Gastroesophageal sphincter (tissue), 4 donors: ENCODE results near the gene ZNF32. TPM values are rescaled to one million over a fixed set of nuclear protein-coding genes. Genes with fewer than 3 reads are reported as not detected.
A peak's percentile ranks its signal among the peaks of the same experiment; 100 is the strongest.

Source experiments
- ATAC-seq: fragments of 150-250 bp; one replicate; pipeline ENCODE4 v1.9.1; 2016; ENCODE audit warnings: mild to moderate bottlenecking, moderate library complexity
- H3K27ac ChIP-seq, 4 donors: fragments of 200-600 bp; sonication (generic) in 3 of 4; 1 replicate in 3 of 4; 2 replicates in 1 of 4; pipeline ENCODE4 v1.5.1; 2016 to 2019
- H3K27me3 ChIP-seq: fragments of 200-600 bp; sonication (generic); one replicate; pipeline ENCODE4 v1.5.1; 2019
- H3K36me3 ChIP-seq, 2 donors: fragments of 200-600 bp; sonication (generic); one replicate each; pipeline ENCODE4 v1.5.1; 2019; ENCODE audit warnings: control low read depth in 1 of 2
- H3K4me1 ChIP-seq, 3 donors: fragments of 200-600 bp; sonication (generic); 1 replicate in 2 of 3; 2 replicates in 1 of 3; pipeline ENCODE4 v1.5.1; 2016 to 2019; ENCODE audit warnings: control low read depth in 2 of 3
- H3K4me3 ChIP-seq, 2 donors: fragments of 200-600 bp; sonication (generic); one replicate each; pipeline ENCODE4 v1.5.1; 2019; ENCODE audit warnings: mild to moderate bottlenecking in 1 of 2, moderate library complexity in 1 of 2
- H3K9me3 ChIP-seq, 3 donors: fragments of 200-600 bp; sonication (generic); one replicate each; pipeline ENCODE4 v1.5.1; 2017 to 2019; ENCODE audit warnings: control low read depth in 2 of 3
- EP300 ChIP-seq: sonication (generic); formaldehyde crosslinking; IDR thresholded peaks from one replicate; pipeline ENCODE4 v1.6.1; 2017; ENCODE audit warnings: antibody characterized with exemption, mild to moderate bottlenecking
- POLR2A ChIP-seq, 2 donors: fragments of 450-650 bp; IDR thresholded peaks; one replicate each; pipeline ENCODE4 v1.6.1; 2017; ENCODE audit warnings: antibody characterized with exemption in 2 of 2, mild to moderate bottlenecking in 2 of 2, moderate library complexity in 1 of 2
- POLR2AphosphoS5 ChIP-seq: sonication (generic); formaldehyde crosslinking; IDR thresholded peaks from one replicate; pipeline ENCODE4 v1.6.1; 2017; ENCODE audit warnings: antibody characterized with exemption
- WGBS, 2 donors: methylation state at CpG; one replicate each; pipeline ENCODE4 v1.1.5; 2018; ENCODE audit warnings: low coverage in 1 of 2; 5-methylcytosine and 5-hydroxymethylcytosine counted together
- total RNA-seq, 4 donors: library from RNA; depleted of rRNA; stranded (reverse); fragments of >200 nt; gene quantifications; one replicate each; pipeline ENCODE4 v1.1.0, GENCODE V29; 2016
- TF ChIP-seq, protein P1 (sequence below), 4 experiments: fragments of 200-600 bp in 2 of 4; fragments of 450-650 bp in 2 of 4; sonication (generic) in 1 of 4; IDR thresholded peaks; one replicate each; pipeline ENCODE4 v1.5.1; 2017 to 2019; ENCODE audit warnings: antibody characterized with exemption in 4 of 4, mild to moderate bottlenecking in 2 of 4, moderate library complexity in 2 of 4

ZNF32 gene
- total RNA-seq, 4 donors from 2014 or later = 45.8 to 59.8 (median 53.8) TPM

GRCh38 chr10:43628956-43629355, 19.7 kb downstream of the ZNF32 start:
- no peak overlapping the region for H3K27ac ChIP-seq
- WGBS, 2 donors = 89% methylated on average over 4 of the region's 4 CpGs; no CpG with 5 or more reads in 1 of the 2 donors
- no peak for TF ChIP-seq EP300
- H3K27me3 ChIP-seq = no peaks in the 10 kb centered on the region
- H3K9me3 ChIP-seq = peaks cover 0 to 13% (median 0%) of the 10 kb centered on the region in 3 donors
- H3K4me1 ChIP-seq = no peaks in the 10 kb centered on the region
- H3K4me3 ChIP-seq = no peak overlapping the region
- no peaks in the 10 kb centered on the region for H3K36me3 ChIP-seq
- ATAC-seq = no peak

DNA sequence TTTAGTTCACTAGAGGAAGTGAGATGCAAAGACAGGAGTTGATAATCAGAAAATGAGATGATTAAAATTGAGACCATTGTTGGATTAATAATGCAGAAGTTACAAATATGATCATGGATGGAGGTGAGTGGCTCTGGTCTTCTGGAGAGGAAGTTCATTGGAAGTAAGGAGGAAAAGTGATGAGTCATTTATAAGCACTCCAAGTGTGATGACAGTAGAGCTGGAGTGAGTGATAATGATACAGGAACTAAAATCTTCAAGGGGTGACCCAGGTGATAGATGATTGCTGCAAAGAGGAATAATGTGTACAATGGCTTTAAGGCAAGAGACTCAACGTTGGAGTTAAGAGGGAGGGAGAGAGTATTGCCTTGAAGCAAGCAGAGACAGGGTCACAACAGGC, 20.7 kb downstream of the ZNF32 start:
- no peak for TF ChIP-seq POLR2AphosphoS5
- no peak for TF ChIP-seq EP300
- no peak for TF ChIP-seq POLR2A (IDR thresholded peaks at IDR 0.05)
- TF ChIP-seq, protein P1, sequence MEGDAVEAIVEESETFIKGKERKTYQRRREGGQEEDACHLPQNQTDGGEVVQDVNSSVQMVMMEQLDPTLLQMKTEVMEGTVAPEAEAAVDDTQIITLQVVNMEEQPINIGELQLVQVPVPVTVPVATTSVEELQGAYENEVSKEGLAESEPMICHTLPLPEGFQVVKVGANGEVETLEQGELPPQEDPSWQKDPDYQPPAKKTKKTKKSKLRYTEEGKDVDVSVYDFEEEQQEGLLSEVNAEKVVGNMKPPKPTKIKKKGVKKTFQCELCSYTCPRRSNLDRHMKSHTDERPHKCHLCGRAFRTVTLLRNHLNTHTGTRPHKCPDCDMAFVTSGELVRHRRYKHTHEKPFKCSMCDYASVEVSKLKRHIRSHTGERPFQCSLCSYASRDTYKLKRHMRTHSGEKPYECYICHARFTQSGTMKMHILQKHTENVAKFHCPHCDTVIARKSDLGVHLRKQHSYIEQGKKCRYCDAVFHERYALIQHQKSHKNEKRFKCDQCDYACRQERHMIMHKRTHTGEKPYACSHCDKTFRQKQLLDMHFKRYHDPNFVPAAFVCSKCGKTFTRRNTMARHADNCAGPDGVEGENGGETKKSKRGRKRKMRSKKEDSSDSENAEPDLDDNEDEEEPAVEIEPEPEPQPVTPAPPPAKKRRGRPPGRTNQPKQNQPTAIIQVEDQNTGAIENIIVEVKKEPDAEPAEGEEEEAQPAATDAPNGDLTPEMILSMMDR (IDR thresholded peaks at IDR 0.05) = no peak
- 14 to 43% methylated on average over 1 of the region's 1 CpG for WGBS, 2 donors

GRCh38 chr10:43623351-43623750, 25.3 kb downstream of the ZNF32 start:
- TF ChIP-seq POLR2AphosphoS5 (no peak), EP300 (no peak), POLR2A (IDR thresholded peaks at IDR 0.05) (no peak)
- TF ChIP-seq, protein P1 (IDR thresholded peaks at IDR 0.05) = no peak
- Histone ChIP-seq H3K4me1 (no peaks in the 10 kb centered on the region), H3K27ac (no peak overlapping the region), H3K27me3 (no peaks in the 10 kb centered on the region), H3K36me3 (no peaks in the 10 kb centered on the region), H3K9me3 (no peaks in the 10 kb centered on the region), H3K4me3 (peak overlapping the region; percentile 6 to 14)
- no peak for ATAC-seq
- WGBS, 2 donors = 59 to 70% methylated on average over 3 of the region's 3 CpGs

More for the DNA sequence above, 20.7 kb downstream of the ZNF32 start:
- no peak overlapping the region for H3K4me3 ChIP-seq
- H3K27ac ChIP-seq = no peak overlapping the region
- H3K27me3 ChIP-seq = no peaks in the 10 kb centered on the region
- no peaks in the 10 kb centered on the region for H3K36me3 ChIP-seq
- peaks cover 0 to 4% (median 0%) of the 10 kb centered on the region in 3 donors for H3K9me3 ChIP-seq
- H3K4me1 ChIP-seq = no peaks in the 10 kb centered on the region
- ATAC-seq = no peak

GRCh38 chr10:43622038-43622437, 26.6 kb downstream of the ZNF32 start:
- H3K9me3 ChIP-seq = peaks cover 0 to 8% (median 0%) of the 10 kb centered on the region in 3 donors
- ATAC-seq = no peak
- no peak for TF ChIP-seq EP300
- no peak for TF ChIP-seq POLR2A (IDR thresholded peaks at IDR 0.05)
- TF ChIP-seq, protein P1 (IDR thresholded peaks at IDR 0.05) = no peak
- no peak for TF ChIP-seq POLR2AphosphoS5
- 76 to 79% methylated on average over 2 of the region's 2 CpGs for WGBS, 2 donors
- no peaks in the 10 kb centered on the region for H3K4me1 ChIP-seq
- no peak overlapping the region for H3K4me3 ChIP-seq
- H3K36me3 ChIP-seq = peaks cover 0 to 5% of the 10 kb centered on the region in 2 donors
- no peaks in the 10 kb centered on the region for H3K27me3 ChIP-seq
- no peak overlapping the region for H3K27ac ChIP-seq

- 85 to 94% methylated on average over 2 of the region's 2 CpGs for WGBS, 2 donors
- no peak for ATAC-seq
- Histone ChIP-seq H3K4me1 (no peaks in the 10 kb centered on the region), H3K4me3 (no peak overlapping the region), H3K27me3 (no peaks in the 10 kb centered on the region), H3K9me3 (peaks cover 0 to 24% (median 0%) of the 10 kb centered on the region in 3 donors), H3K27ac (no peak overlapping the region), H3K36me3 (peaks cover 0 to 31% of the 10 kb centered on the region in 2 donors)
- TF ChIP-seq, protein P1 (IDR thresholded peaks at IDR 0.05) = no peak
- TF ChIP-seq POLR2AphosphoS5 = no peak
- no peak for TF ChIP-seq POLR2A (IDR thresholded peaks at IDR 0.05)
- no peak for TF ChIP-seq EP300
Observed at GRCh38 chr10:43619368-43619767, 29.3 kb downstream of the ZNF32 start.
